Measurements from ENCODE around the gene VPS50. TPM values are rescaled to one million over a fixed set of nuclear protein-coding genes. Genes with fewer than 3 reads are reported as not detected.
"Not testable (repeated sequence)": the region's sequence is repeated elsewhere in the genome, so short reads cannot be mapped to it uniquely, and the experiment has no call there.

The VPS50 gene
- total RNA-seq, 1 donor = 27.4 TPM

DNA sequence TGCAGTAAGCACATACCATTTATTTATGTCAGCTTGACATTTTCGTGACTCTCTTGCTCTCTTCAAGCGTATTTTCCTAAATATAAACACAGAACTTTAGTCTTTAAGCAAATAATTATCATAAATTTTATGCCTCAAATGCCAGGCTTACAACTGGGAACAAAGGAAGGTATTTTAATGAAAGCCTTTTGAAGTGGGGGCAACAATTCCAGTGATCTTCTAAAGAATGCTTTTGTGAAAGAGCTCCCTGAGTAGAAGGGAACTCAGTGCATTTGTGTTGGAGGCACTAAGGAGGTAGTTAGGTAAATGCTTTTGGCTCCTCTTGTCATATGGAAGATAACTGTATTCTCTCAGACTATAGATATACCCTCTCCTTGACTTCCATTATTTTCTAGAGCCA, 104.9 kb downstream of the VPS50 start:
- no peak overlapping the region for H3K4me3 ChIP-seq (ENCODE audit: low read length)
- no peaks in the 10 kb centered on the region for H3K9me3 ChIP-seq (ENCODE audit: low read depth, low read length)
- no peaks in the 10 kb centered on the region for H3K4me1 ChIP-seq (ENCODE audit: insufficient read depth, low read length)
- H3K27me3 ChIP-seq (ENCODE audit: insufficient read depth, low read length) = no peaks in the 10 kb centered on the region

DNA sequence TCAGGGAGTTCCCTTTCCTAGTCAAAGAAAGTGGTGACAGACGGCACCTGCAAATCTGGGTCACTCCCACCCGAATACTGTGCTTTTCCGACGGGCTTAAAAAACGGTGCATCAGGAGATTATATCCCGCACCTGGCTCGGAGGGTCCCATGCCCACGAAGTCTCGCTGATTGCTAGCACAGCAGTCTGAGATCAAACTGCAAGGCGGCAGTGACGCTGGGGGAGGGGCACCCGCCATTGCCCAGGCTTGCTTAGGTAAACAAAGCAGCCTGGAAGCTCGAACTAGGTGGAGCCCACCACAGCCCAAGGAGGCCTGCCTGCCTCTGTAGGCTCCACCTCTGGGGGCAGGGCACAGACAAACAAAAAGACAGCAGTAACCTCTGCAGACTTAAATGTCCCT, 110.0 kb downstream of the VPS50 start:
- not testable (repeated sequence) for H3K4me1 ChIP-seq (ENCODE audit: insufficient read depth, low read length); H3K9me3 ChIP-seq (ENCODE audit: low read depth, low read length); H3K27me3 ChIP-seq (ENCODE audit: insufficient read depth, low read length); H3K4me3 ChIP-seq (ENCODE audit: low read length)

DNA sequence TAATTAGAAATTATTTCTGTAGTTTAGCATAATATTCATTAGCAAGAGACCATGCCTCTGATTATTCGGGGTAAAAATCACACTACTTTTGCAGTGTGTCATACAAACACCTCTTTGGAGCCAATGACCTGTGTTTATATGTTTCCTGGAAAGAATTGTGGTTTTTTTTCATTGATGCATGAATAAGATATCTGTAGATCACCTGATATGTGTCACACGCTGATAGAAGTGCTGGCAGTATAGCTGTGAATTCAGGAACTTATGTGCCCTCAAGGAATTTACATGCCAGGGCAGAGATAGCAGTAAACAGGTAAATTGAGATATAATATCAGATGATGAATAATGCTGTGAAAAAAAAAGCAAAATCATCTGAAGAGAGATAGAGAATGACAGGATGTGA, 118.2 kb downstream of the VPS50 start:
- no peaks in the 10 kb centered on the region for H3K27me3 ChIP-seq (ENCODE audit: insufficient read depth, low read length)
- H3K4me3 ChIP-seq (ENCODE audit: low read length) = no peak overlapping the region
- no peaks in the 10 kb centered on the region for H3K4me1 ChIP-seq (ENCODE audit: insufficient read depth, low read length)
- H3K9me3 ChIP-seq (ENCODE audit: low read depth, low read length) = no peaks in the 10 kb centered on the region

DNA sequence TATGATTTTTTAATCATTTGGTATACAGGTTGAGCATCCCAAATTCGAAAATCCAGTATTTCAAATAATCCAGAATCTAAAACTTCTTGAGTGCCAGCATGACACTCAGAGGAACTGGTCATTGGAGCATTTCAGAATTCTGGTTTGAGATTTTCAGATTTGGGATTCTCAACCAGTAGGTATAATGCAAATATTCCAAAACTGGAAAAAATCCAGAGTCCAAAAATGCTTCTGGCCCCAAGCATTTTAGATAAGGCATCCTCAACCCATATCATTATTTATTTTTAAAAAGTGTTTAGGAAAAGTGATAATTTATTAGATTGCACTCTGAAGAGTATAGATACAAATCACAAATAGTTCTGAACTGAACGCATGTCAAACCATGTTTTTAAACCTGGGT, 120.7 kb downstream of the VPS50 start:
- H3K27me3 ChIP-seq (ENCODE audit: insufficient read depth, low read length) = no peaks in the 10 kb centered on the region
- no peaks in the 10 kb centered on the region for H3K4me1 ChIP-seq (ENCODE audit: insufficient read depth, low read length)
- H3K9me3 ChIP-seq (ENCODE audit: low read depth, low read length) = no peaks in the 10 kb centered on the region
- no peak overlapping the region for H3K4me3 ChIP-seq (ENCODE audit: low read length)

DNA sequence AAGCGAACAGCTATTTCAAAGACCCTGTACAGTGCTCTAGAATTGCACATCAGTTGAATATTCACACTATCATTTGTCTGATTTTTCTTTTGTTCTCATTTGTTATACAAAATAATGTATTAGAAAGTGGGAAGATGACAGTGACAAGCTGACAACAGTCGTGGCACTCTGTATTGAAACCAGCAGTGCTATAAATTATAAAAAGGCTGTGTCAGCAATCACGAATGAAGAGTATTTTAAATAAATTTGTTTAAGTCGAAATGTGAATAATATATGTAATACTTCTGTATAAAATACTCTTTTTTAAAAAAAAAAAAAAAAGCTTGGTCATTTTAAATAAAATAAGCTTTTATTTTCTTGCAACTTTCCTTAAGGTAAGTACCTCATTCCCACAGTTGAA, 122.6 kb downstream of the VPS50 start:
- no peaks in the 10 kb centered on the region for H3K9me3 ChIP-seq (ENCODE audit: low read depth, low read length)
- no peaks in the 10 kb centered on the region for H3K4me1 ChIP-seq (ENCODE audit: insufficient read depth, low read length)
- H3K4me3 ChIP-seq (ENCODE audit: low read length) = no peak overlapping the region
- H3K27me3 ChIP-seq (ENCODE audit: insufficient read depth, low read length) = no peaks in the 10 kb centered on the region

DNA sequence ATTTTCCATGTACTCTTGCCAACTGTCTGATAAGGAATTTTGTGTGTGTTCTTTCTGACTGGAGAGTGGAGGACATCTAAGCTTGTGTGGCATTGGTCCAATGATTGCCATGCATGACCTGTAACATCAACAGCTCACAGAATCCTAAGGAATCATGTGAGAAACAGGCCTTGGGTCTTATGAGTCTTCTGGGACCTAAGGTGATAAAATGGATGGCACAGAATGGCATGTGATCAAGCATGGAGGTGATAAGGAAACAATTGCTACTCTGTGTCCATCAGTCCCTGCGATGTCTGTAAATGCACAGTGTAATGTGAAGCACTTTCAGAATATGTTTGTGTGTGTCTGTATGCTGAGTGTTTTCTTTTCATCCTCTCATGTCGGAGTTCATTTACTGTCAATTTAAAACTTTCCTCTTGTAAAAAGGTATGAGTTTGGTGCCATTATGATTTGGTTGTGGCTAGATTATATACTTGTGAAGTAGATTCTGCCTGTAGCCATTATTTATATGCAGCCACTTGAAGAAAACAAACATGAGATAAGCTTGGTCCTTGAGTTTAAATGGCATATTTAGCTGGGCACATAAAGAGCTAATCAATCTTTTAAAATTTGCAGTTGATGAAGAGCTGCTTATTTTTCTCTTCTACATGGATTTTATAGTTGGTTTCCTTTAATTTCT, 127.5 kb downstream of the VPS50 start:
- H3K27me3 ChIP-seq (ENCODE audit: insufficient read depth, low read length) = no peaks in the 10 kb centered on the region
- no peaks in the 10 kb centered on the region for H3K9me3 ChIP-seq (ENCODE audit: low read depth, low read length)
- H3K4me3 ChIP-seq (ENCODE audit: low read length) = no peak overlapping the region
- H3K4me1 ChIP-seq (ENCODE audit: insufficient read depth, low read length) = no peaks in the 10 kb centered on the region

DNA sequence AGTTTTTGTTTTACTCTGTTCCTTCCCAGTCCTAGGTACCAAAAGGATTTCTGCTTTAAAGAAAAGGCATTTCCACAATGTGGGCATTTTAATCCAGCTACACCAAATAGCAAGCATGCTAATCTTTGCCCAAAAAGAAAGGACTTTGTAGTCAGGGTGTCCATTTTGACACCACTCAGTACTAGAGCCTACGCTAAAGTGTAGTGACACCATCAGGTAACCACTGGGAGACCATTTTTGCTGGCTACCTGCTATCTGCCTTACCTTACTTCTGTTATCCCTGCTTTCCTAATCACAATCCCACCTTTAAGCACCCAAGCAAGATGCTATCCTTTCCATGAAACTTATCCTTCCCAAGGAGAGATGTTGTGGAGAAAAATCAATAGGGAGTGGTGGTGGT, 129.7 kb downstream of the VPS50 start:
- Histone ChIP-seq H3K27me3 (ENCODE audit: insufficient read depth, low read length) (no peaks in the 10 kb centered on the region), H3K9me3 (ENCODE audit: low read depth, low read length) (no peaks in the 10 kb centered on the region), H3K4me3 (ENCODE audit: low read length) (no peak overlapping the region), H3K4me1 (ENCODE audit: insufficient read depth, low read length) (no peaks in the 10 kb centered on the region)

DNA sequence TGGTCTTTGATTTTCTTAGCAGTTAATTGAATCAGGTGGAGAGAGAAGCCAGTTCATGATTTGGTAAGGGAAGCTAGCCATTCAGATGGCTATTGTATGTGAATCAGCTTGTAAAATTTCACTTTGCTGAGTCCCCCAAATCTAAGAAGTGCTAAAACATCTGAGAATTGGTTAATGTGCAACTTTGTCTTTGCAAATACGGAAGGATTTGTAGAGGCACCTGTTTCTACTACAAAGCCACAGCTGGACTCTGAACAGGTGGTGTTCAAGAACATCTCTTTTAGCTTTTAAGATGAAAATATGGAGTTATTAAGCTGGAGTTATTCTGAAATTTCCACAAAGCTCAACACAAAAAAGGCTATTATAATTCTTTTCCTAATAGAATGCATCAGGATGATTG, 132.6 kb downstream of the VPS50 start:
- Histone ChIP-seq H3K27me3 (ENCODE audit: insufficient read depth, low read length) (no peaks in the 10 kb centered on the region), H3K4me1 (ENCODE audit: insufficient read depth, low read length) (no peaks in the 10 kb centered on the region), H3K9me3 (ENCODE audit: low read depth, low read length) (no peaks in the 10 kb centered on the region), H3K4me3 (ENCODE audit: low read length) (no peak overlapping the region)

DNA sequence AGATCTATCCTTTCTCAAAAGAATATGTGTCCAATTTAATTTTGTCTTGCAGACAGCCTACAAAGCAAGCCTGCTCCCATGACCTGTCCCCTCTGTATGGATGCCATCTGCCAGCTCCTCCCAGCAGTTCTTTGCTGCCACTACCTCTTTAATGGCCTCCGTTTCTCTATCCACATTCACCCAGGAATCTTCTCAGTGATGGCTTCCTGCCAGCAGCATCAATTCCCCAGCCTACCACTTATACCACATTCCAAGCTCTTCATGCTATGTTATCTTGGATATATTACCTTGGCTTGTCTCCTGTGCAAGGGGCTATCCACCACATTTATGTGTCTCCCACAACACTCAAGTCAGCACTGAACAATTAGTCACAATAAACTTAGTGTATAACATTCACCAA, 133.2 kb downstream of the VPS50 start:
- no peak overlapping the region for H3K4me3 ChIP-seq (ENCODE audit: low read length)
- H3K9me3 ChIP-seq (ENCODE audit: low read depth, low read length) = no peaks in the 10 kb centered on the region
- H3K27me3 ChIP-seq (ENCODE audit: insufficient read depth, low read length) = no peaks in the 10 kb centered on the region
- no peaks in the 10 kb centered on the region for H3K4me1 ChIP-seq (ENCODE audit: insufficient read depth, low read length)

DNA sequence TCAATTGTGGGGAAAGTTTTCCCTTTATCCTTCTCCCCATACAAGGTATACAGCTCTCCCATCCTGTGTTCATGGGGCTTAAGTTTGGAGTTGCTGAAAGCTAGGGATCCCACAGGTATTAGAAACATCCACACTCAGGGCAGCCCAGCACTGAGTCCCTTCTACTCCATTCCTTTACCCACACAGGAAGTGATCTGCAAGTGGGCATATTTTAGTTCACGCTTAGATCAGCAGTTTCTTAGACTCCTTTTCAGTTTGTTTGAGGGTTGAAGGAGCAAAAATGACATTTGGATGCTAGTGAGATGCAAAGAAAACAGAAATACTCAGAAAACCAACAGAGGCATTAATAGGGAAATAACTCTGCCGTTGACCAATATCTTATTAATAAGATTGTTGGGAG, 134.7 kb downstream of the VPS50 start:
- no peaks in the 10 kb centered on the region for H3K9me3 ChIP-seq (ENCODE audit: low read depth, low read length)
- no peaks in the 10 kb centered on the region for H3K27me3 ChIP-seq (ENCODE audit: insufficient read depth, low read length)
- H3K4me1 ChIP-seq (ENCODE audit: insufficient read depth, low read length) = no peaks in the 10 kb centered on the region
- no peak overlapping the region for H3K4me3 ChIP-seq (ENCODE audit: low read length)

DNA sequence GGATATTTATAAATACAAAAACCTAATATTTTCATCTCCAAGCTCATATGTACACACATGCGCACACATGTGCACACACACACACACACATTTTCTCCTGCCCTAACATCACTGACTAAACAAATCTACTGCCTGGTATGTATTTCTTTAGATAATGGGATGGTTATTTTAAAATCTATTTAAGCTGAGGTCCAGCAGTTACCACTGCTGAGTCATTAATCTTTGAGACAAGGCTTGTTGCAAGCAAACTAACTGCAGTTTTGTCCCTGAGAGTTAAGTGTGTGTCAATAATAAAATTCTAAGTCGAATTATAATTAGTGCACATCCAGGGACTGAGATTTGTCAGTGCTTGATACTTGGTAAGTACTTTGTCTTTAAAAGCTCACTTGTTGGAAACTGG, 135.1 kb downstream of the VPS50 start:
- Histone ChIP-seq H3K9me3 (ENCODE audit: low read depth, low read length) (no peaks in the 10 kb centered on the region), H3K4me3 (ENCODE audit: low read length) (no peak overlapping the region), H3K4me1 (ENCODE audit: insufficient read depth, low read length) (no peaks in the 10 kb centered on the region)

DNA sequence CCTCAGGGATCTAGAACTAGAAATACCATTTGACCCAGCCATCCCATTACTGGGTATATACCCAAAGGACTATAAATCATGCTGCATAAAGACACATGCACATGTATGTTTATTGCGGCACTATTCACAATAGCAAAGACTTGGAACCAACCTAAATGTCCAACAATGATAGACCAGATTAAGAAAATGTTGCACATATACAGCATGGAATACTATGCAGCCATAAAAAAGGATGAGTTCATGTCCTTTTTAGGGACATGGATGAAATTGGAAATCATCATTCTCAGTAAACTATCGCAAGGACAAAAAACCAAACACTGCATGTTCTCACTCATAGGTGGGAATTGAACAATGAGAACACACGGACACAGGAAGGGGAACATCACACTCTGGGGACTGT, 138.8 kb downstream of the VPS50 start:
- H3K4me3 ChIP-seq (ENCODE audit: low read length); H3K9me3 ChIP-seq (ENCODE audit: low read depth, low read length); H3K4me1 ChIP-seq (ENCODE audit: insufficient read depth, low read length); H3K27me3 ChIP-seq (ENCODE audit: insufficient read depth, low read length): not testable (repeated sequence)

More for the DNA sequence above, 135.1 kb downstream of the VPS50 start:
- no peaks in the 10 kb centered on the region for H3K27me3 ChIP-seq (ENCODE audit: insufficient read depth, low read length)

DNA sequence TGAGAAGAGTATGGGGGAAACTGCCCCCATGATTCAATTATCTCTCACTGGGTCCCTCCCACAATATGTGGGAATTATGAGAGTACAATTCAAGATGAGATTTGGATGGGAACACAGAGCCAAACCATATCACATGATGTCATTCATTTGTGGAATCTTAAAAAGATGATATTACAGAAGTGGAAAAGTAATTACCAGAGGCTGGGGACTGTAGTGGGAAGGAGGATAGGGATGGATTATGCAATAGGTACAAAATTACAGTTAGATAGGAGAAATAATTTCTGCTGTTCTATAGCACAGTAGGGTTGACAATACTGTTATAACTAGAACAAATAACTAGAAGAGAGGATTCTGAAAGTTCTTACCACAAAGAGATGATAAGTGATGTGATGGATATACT, 141.4 kb downstream of the VPS50 start:
- no peak overlapping the region for H3K4me3 ChIP-seq (ENCODE audit: low read length)
- H3K27me3 ChIP-seq (ENCODE audit: insufficient read depth, low read length) = no peaks in the 10 kb centered on the region
- no peaks in the 10 kb centered on the region for H3K9me3 ChIP-seq (ENCODE audit: low read depth, low read length)

DNA sequence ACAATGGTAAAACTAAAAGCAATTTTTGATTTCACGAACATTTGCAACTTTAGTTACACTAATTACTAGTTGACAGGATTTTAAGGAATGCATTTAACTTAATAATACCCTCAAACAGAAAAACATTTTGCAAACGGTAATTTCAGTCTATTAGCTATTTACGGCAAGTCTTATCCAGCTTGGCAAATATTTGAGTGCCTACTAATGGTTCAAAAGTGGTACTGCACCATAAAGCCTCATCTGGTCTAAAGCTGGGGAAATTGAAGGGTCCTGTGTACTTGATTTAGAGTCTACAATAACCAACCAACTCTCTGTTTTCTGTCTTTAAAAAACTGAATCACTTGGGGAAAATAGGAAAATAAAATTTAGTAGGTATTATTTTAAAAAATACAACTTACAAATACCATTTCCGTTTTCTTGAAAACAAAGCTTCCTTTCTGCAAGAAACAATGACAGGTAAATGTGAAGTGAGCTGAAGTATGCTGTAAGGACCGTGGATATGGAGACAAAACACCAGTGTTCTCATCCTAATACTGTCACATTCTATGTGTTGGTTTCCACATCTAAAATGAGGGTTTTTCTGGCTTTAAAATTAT, 142.3 kb downstream of the VPS50 start:
- no peak overlapping the region for H3K4me3 ChIP-seq (ENCODE audit: low read length)
- H3K9me3 ChIP-seq (ENCODE audit: low read depth, low read length) = no peaks in the 10 kb centered on the region
- no peaks in the 10 kb centered on the region for H3K27me3 ChIP-seq (ENCODE audit: insufficient read depth, low read length)
- no peaks in the 10 kb centered on the region for H3K4me1 ChIP-seq (ENCODE audit: insufficient read depth, low read length)

More for the DNA sequence above, 141.4 kb downstream of the VPS50 start:
- H3K4me1 ChIP-seq (ENCODE audit: insufficient read depth, low read length) = no peaks in the 10 kb centered on the region

DNA sequence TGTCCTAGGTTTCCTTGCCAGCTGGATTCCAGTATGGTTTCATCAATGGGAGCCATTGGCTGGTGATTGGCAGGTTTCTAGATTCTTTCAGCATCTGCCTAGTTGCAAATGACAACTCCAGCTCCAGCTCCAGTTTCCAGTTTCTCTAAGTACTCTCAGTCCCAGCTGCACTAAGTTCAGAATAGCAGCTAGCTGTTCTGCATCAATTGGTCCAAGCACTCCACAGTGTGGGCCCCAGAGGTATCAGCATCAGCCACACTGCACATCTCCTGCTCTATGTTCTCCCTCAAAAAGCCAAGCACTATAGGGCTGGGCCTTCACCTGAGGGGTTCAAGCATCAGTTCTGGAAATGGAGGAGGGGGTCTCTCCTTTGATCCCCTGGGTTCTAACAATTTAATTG, 143.4 kb downstream of the VPS50 start:
- Histone ChIP-seq H3K27me3 (ENCODE audit: insufficient read depth, low read length) (no peaks in the 10 kb centered on the region), H3K4me1 (ENCODE audit: insufficient read depth, low read length) (no peaks in the 10 kb centered on the region), H3K4me3 (ENCODE audit: low read length) (no peak overlapping the region), H3K9me3 (ENCODE audit: low read depth, low read length) (no peaks in the 10 kb centered on the region)

DNA sequence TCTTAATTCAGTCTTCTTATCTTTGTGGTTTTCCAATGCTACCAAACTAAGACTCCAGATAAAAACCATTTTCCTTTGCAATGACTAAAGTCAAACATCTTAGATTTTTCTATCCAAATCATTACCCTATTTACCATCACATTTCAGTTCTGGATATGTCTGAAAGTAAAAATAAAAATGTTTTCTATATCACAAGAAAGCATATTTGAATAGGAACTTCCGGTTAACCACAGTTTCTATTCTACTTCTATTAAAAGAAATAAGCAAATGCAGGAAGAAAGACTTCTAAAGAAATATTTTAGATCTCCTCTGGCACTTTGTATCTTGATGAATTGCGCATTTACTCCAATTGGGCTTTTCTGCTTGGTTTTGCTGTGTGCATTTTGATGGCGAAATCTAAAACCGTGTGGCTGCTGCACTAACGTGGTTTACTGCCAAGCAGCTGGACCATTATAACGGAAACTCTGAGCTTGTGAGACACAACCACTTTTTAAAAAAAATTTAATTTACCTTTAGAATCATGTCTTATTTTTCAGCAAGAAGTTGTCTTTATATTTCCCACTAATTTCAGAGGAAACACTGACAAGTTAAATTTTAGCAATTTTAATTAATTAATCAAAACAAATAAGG, 146.1 kb downstream of the VPS50 start:
- Histone ChIP-seq H3K27me3 (ENCODE audit: insufficient read depth, low read length) (no peaks in the 10 kb centered on the region), H3K9me3 (ENCODE audit: low read depth, low read length) (no peaks in the 10 kb centered on the region), H3K4me1 (ENCODE audit: insufficient read depth, low read length) (no peaks in the 10 kb centered on the region), H3K4me3 (ENCODE audit: low read length) (no peak overlapping the region)
